H1 (cell line): ENCODE results near the gene FCAMR. TPM values are rescaled to one million over a fixed set of nuclear protein-coding genes. Genes with fewer than 3 reads are reported as not detected.

Experiments
- CTCF ChIA-PET: fragments of 300-600 bp; sonication (Branson Sonifier 250); formaldehyde crosslinking; loops from one replicate; lab custom pipeline; 2021; ENCODE audit not compliant: partially characterized antibody; lab: Charles Lee
- POLR2A ChIA-PET: fragments of 300-600 bp; sonication (Branson Sonifier 250); formaldehyde crosslinking; loops from one replicate; lab custom pipeline; 2021; ENCODE audit warnings: inconsistent platforms; ENCODE audit not compliant: partially characterized antibody; lab: Charles Lee
- DNase-seq, 2 experiments: peaks; one replicate each; pipeline versions ENCODE4 v3.0.0 to v3.0.0-alpha.2; 2010 to 2022; ENCODE audit warnings: low spot score in 2 of 2, low read depth in 1 of 2, mixed read lengths in 1 of 2
- FAIRE-seq: peaks from 2 replicates; lab custom pipeline; 2011; peaks lifted over from hg19 to GRCh38; lab: Jason Lieb, UNC
- H2AFZ ChIP-seq: 2 replicates; pipeline ENCODE4 v1.8.1; 2012; ENCODE audit warnings: low read length, inconsistent platforms
- H2AK5ac ChIP-seq: 2 replicates; pipeline ENCODE4 v1.6.1; 2013; ENCODE audit warnings: low read depth, low read length
- H2BK120ac ChIP-seq: replicated peaks from 2 replicates; pipeline ENCODE3; 2013; ENCODE audit warnings: low read depth, low read length, inconsistent platforms
- H2BK12ac ChIP-seq: 2 replicates; pipeline ENCODE4 v1.6.1; 2013; ENCODE audit warnings: low read depth, low read length
- H2BK15ac ChIP-seq: 2 replicates; pipeline ENCODE4 v1.6.1; 2013; ENCODE audit warnings: low read length
- H2BK20ac ChIP-seq: 2 replicates; pipeline ENCODE4 v1.6.1; 2013; ENCODE audit warnings: low read length
- H2BK5ac ChIP-seq: 2 replicates; pipeline ENCODE4 v1.6.1; 2013; ENCODE audit warnings: low read depth, low read length
- H3K14ac ChIP-seq: 2 replicates; pipeline ENCODE4 v1.6.1; 2013; ENCODE audit warnings: inconsistent platforms; ENCODE audit not compliant: insufficient read length
- H3K18ac ChIP-seq: 2 replicates; pipeline ENCODE4 v1.6.1; 2013; ENCODE audit warnings: low read length; ENCODE audit errors: extremely low read depth
- H3K23ac ChIP-seq: 2 replicates; pipeline ENCODE4 v1.6.1; 2013; ENCODE audit warnings: inconsistent platforms; ENCODE audit not compliant: insufficient read length
- H3K23me2 ChIP-seq: 2 replicates; pipeline ENCODE4 v1.6.1; 2013; ENCODE audit warnings: low read depth, low read length
- H3K27ac ChIP-seq: 2 replicates; pipeline ENCODE4 v1.6.1; 2011; ENCODE audit warnings: low read depth, low read length, inconsistent platforms
- H3K27me3 ChIP-seq, 4 experiments: replicated peaks in 1 of 4; 1 replicate in 1 of 4; 2 replicates in 3 of 4; pipeline versions ENCODE4 v1.6.1 to v1.8.1; 2011 to 2013; ENCODE audit warnings: low read length in 3 of 4, mild to moderate bottlenecking in 3 of 4, inconsistent platforms in 2 of 4, mixed read lengths in 2 of 4, moderate library complexity in 1 of 4; ENCODE audit not compliant: control insufficient read depth in 3 of 4, insufficient read depth in 3 of 4; ENCODE audit errors: extremely low read depth in 1 of 4
- H3K36me3 ChIP-seq, 4 experiments: 2 replicates each; pipeline versions ENCODE4 v1.6.1 to v1.8.1; 2011 to 2013; ENCODE audit warnings: mild to moderate bottlenecking in 4 of 4, low read length in 3 of 4, moderate library complexity in 2 of 4, control low read depth in 1 of 4, inconsistent platforms in 1 of 4; ENCODE audit not compliant: insufficient read depth in 4 of 4, control insufficient read depth in 2 of 4
- H3K4ac ChIP-seq: replicated peaks from 2 replicates; pipeline ENCODE3; 2013; ENCODE audit warnings: low read length, low read depth, mixed read lengths, inconsistent platforms; ENCODE audit not compliant: insufficient read length
- H3K4me1 ChIP-seq, 4 experiments: replicated peaks in 1 of 4; 1 replicate in 1 of 4; 2 replicates in 3 of 4; pipeline versions ENCODE4 v1.6.1 to v1.8.1; 2011 to 2013; ENCODE audit warnings: low read length in 3 of 4, inconsistent platforms in 2 of 4, mixed read lengths in 1 of 4; ENCODE audit not compliant: insufficient read depth in 4 of 4, control insufficient read depth in 3 of 4
- H3K4me2 ChIP-seq, 2 experiments: 2 replicates each; pipeline versions ENCODE4 v1.6.1 to v1.8.1; 2011 to 2013; ENCODE audit warnings: low read depth in 2 of 2, low read length in 2 of 2, control low read depth in 1 of 2, inconsistent platforms in 1 of 2, mild to moderate bottlenecking in 1 of 2; ENCODE audit not compliant: insufficient read depth in 1 of 2
- H3K4me3 ChIP-seq, 4 experiments: fragments of 200-600, 300-600 bp in 1 of 4; sonication (generic), shearing (Covaris generic), sonication (Bioruptor Twin) in 1 of 4; 2 replicates each; pipeline versions ENCODE4 v1.5.1 to v1.8.1; 2011 to 2016; ENCODE audit warnings: low read length in 4 of 4, low read depth in 3 of 4, control low read depth in 2 of 4, inconsistent platforms in 2 of 4, mild to moderate bottlenecking in 2 of 4, mixed read lengths in 1 of 4, moderate library complexity in 1 of 4; ENCODE audit not compliant: insufficient read depth in 2 of 4; ENCODE audit errors: extremely low read depth in 1 of 4
- H3K56ac ChIP-seq: replicated peaks from 2 replicates; pipeline ENCODE3; 2013; ENCODE audit warnings: low read depth, mild to moderate bottlenecking, mixed read lengths, low read length, inconsistent platforms; ENCODE audit not compliant: insufficient read length
- H3K79me1 ChIP-seq: 2 replicates; pipeline ENCODE4 v1.6.1; 2013; ENCODE audit warnings: low read depth, low read length, control low read depth
- H3K79me2 ChIP-seq, 2 experiments: 2 replicates each; pipeline versions ENCODE4 v1.6.1 to v1.8.1; 2012 to 2013; ENCODE audit warnings: low read length in 2 of 2, mild to moderate bottlenecking in 2 of 2, inconsistent platforms in 1 of 2; ENCODE audit not compliant: insufficient read depth in 2 of 2, control insufficient read depth in 1 of 2
- H3K9ac ChIP-seq, 4 experiments: replicated peaks in 1 of 4; 1 replicate in 1 of 4; 2 replicates in 3 of 4; pipeline versions ENCODE4 v1.6.1 to v1.8.1; 2011 to 2013; ENCODE audit warnings: low read depth in 3 of 4, low read length in 3 of 4, control low read depth in 2 of 4, mild to moderate bottlenecking in 2 of 4, moderate library complexity in 2 of 4, inconsistent platforms in 1 of 4; ENCODE audit errors: extremely low read depth in 1 of 4
- H3K9me3 ChIP-seq, 2 experiments: 2 replicates each; pipeline versions ENCODE4 v1.6.1 to v1.8.1; 2012 to 2013; ENCODE audit warnings: mild to moderate bottlenecking in 2 of 2, moderate library complexity in 2 of 2, control low read depth in 1 of 2, inconsistent platforms in 1 of 2, low read depth in 1 of 2, low read length in 1 of 2, mixed read lengths in 1 of 2; ENCODE audit not compliant: insufficient read depth in 2 of 2
- H4K20me1 ChIP-seq, 2 experiments: replicated peaks in 1 of 2; 2 replicates each; pipeline versions ENCODE3 to v1.8.1; 2011 to 2013; ENCODE audit warnings: inconsistent platforms in 2 of 2, low read length in 2 of 2, mild to moderate bottlenecking in 1 of 2; ENCODE audit not compliant: insufficient read depth in 2 of 2, control insufficient read depth in 1 of 2
- H4K5ac ChIP-seq: 2 replicates; pipeline ENCODE4 v1.6.1; 2013; ENCODE audit warnings: low read length, low read depth, mixed read lengths, inconsistent platforms; ENCODE audit not compliant: insufficient read length
- H4K8ac ChIP-seq: 2 replicates; pipeline ENCODE4 v1.8.0; 2013; ENCODE audit warnings: mild to moderate bottlenecking, moderate library complexity, low read length, inconsistent platforms; ENCODE audit not compliant: insufficient read depth; ENCODE audit errors: extremely low read depth
- H4K91ac ChIP-seq: replicated peaks from 2 replicates; pipeline ENCODE3; 2013; ENCODE audit warnings: low read length, mixed read lengths, inconsistent platforms; ENCODE audit not compliant: insufficient read length
- BRCA1 ChIP-seq: IDR thresholded peaks from 2 replicates; pipeline ENCODE4 v1.6.1; 2012; ENCODE audit warnings: low read depth, low read length, improper control_type of control experiment
- CBX5 ChIP-seq: fragments of 300-800, 300-1000 bp; sonication (generic); IDR thresholded peaks from 2 replicates; pipeline ENCODE4 v1.7.1; 2016; ENCODE audit warnings: antibody characterized with exemption, low read length, low read depth
- CBX8 ChIP-seq: fragments of 300-800, 300-1000 bp; sonication (generic); IDR thresholded peaks from 2 replicates; pipeline ENCODE4 v1.7.1; 2016; ENCODE audit warnings: low read depth, low read length, borderline replicate concordance
- CTBP2 ChIP-seq: IDR thresholded peaks from 2 replicates; pipeline ENCODE4 v1.7.0; 2011; ENCODE audit warnings: borderline replicate concordance, mild to moderate bottlenecking, moderate library complexity, mixed read lengths, low read length; ENCODE audit not compliant: insufficient read depth, insufficient read length
- EGR1 ChIP-seq: IDR thresholded peaks from 2 replicates; pipeline ENCODE4 v1.6.1; 2011; ENCODE audit warnings: low read depth, low read length, borderline replicate concordance
- HDAC6 ChIP-seq: IDR thresholded peaks from one replicate; pipeline ENCODE4 v1.7.1; 2012; ENCODE audit warnings: low read depth, mild to moderate bottlenecking, inconsistent platforms, low read length, moderate library complexity
- PHF8 ChIP-seq: fragments of 200-600 bp; sonication (generic); conservative IDR thresholded peaks from 2 replicates; pipeline ENCODE4 v1.7.1; 2012; ENCODE audit warnings: low read depth, mild to moderate bottlenecking, inconsistent platforms, low read length, moderate library complexity
- POU5F1 ChIP-seq: IDR thresholded peaks from 2 replicates; pipeline ENCODE4 v1.6.1; 2011; ENCODE audit warnings: low read depth, mild to moderate bottlenecking, low read length, moderate library complexity
- SIN3A ChIP-seq, 2 experiments: IDR thresholded peaks in 1 of 2; conservative IDR thresholded peaks in 1 of 2; 2 replicates each; pipeline ENCODE4 v1.6.1; 2011 to 2012; ENCODE audit warnings: low read length in 2 of 2, improper control_type of control experiment in 1 of 2, low read depth in 1 of 2, mild to moderate bottlenecking in 1 of 2
- SP4 ChIP-seq: IDR thresholded peaks from 2 replicates; pipeline ENCODE4 v1.6.1; 2012; ENCODE audit warnings: low read length, inconsistent platforms
- TBP ChIP-seq: IDR thresholded peaks from 2 replicates; pipeline ENCODE4 v1.6.1; 2011; ENCODE audit warnings: low read depth, low read length, improper control_type of control experiment
- YY1 ChIP-seq: IDR thresholded peaks from 2 replicates; pipeline ENCODE4 v1.6.1; 2011; ENCODE audit warnings: low read depth, mild to moderate bottlenecking, low read length
- ZNF274 ChIP-seq: IDR thresholded peaks from 2 replicates; pipeline ENCODE4 v1.7.0; 2012; ENCODE audit warnings: low read length, borderline replicate concordance; ENCODE audit errors: extremely low read depth
- WGBS, 2 experiments: shearing (Covaris generic) in 1 of 2; methylation state at CpG; one replicate each; pipeline versions ENCODE4 v1.1.6 to v1.1.7; 2013 to 2015; ENCODE audit warnings: low lambda C conversion rate in 2 of 2, mixed read lengths in 2 of 2, inconsistent platforms in 1 of 2, low coverage in 1 of 2, missing lambda C conversion rate in 1 of 2; ENCODE audit not compliant: insufficient replicate concordance in 2 of 2, insufficient coverage in 1 of 2, insufficient read length in 1 of 2; ENCODE audit errors: extremely low coverage in 1 of 2, missing lambda C conversion rate in 1 of 2; 5-methylcytosine and 5-hydroxymethylcytosine counted together
- polyA plus RNA-seq, 7 experiments: library from polyadenylated mRNA; depleted of rRNA in 3 of 7; stranded (reverse) in 5 of 7; unstranded in 2 of 7; fragments of >200 nt in 5 of 7; fragments of 200-250 nt in 2 of 7; gene quantifications; 1 replicate in 5 of 7; 2 replicates in 1 of 7; 4 replicates in 1 of 7; pipeline versions ENCODE4 v1.2.1 to v1.2.3, GENCODE V29; 2011 to 2013; ENCODE audit warnings: missing spikeins in 2 of 7, mixed read lengths in 2 of 7
- total RNA-seq: library from RNA; stranded (reverse); fragmentation: NEBNext Ultra II Directional; extraction: Animal tissue kit (Norgen Biotek cat#: 25700); gene quantifications from 2 replicates; pipeline ENCODE4 v1.2.1, GENCODE V29; 2021
- TF ChIP-seq, protein P1 (sequence below): IDR thresholded peaks from 2 replicates; pipeline ENCODE4 v1.6.1; 2011; ENCODE audit warnings: low read length, improper control_type of control experiment

FCAMR gene
- total and polyA plus RNA-seq, 2 of the 8 experiments (the other 6 are each of a cell fraction or from before 2014, with no cell fraction given), result not detected

DNA sequence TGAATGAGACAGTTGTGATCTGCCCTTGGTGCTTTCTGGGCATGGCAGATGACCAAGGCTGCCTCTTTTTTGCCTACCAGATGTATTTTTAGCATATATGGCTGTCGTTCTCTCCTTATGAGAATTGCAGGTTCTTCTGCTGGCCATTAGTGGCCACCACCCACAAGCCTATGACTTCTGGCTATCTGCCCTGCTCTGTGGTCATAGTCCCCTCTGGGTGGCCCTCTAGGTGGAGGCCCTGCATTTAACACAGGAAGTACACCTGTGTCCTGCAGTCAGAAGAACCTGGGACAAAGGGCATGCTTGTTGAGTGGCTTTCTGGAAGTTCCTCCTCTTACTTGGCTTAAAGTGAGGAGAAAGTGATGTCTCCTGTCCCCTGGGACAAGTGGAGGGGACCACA, 6.5 kb downstream of the FCAMR start:
- WGBS, 2 experiments, result 81% methylated on average over 1 of the region's 1 CpG; no CpG with 5 or more reads in 1 of the 2 experiments
- H3K4ac ChIP-seq, result no peak overlapping the region
- CTCF ChIA-PET, result interaction anchor here (0.9 to 1.7 kb wide), 5 partner anchors 9 to 23 kb away, joined by 3 to 5 read pairs (median 3); no protein-coding TSS in a partner anchor
- TF ChIP-seq EGR1 (no peak), ZNF274 (no peak), POU5F1 (no peak), CBX5 (no peak), BRCA1 (no peak), HDAC6 (no peak), SIN3A (conservative IDR thresholded peaks at IDR 0.05 in 1 of 2, IDR thresholded peaks at IDR 0.05 in 1 of 2; ENCODE audit: low read depth in 1 of 2, low read length in 2 of 2) (no peak), CTBP2 (no peak), SP4 (no peak), TBP (no peak), PHF8 (no peak), CBX8 (no peak), YY1 (no peak)
- TF ChIP-seq, protein P1, sequence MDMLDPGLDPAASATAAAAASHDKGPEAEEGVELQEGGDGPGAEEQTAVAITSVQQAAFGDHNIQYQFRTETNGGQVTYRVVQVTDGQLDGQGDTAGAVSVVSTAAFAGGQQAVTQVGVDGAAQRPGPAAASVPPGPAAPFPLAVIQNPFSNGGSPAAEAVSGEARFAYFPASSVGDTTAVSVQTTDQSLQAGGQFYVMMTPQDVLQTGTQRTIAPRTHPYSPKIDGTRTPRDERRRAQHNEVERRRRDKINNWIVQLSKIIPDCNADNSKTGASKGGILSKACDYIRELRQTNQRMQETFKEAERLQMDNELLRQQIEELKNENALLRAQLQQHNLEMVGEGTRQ, result no peak

More for the DNA sequence above, 6.5 kb downstream of the FCAMR start:
- Histone ChIP-seq H4K91ac (no peak overlapping the region), H3K23ac (no peak overlapping the region), H4K5ac (no peak overlapping the region), H3K23me2 (no peaks in the 10 kb centered on the region), H4K20me1 (no peaks in the 10 kb centered on the region), H3K36me3 (no peaks in the 10 kb centered on the region), H3K4me2 (no peak overlapping the region), H3K9ac (no peak overlapping the region), H3K4me3 (no peak overlapping the region), H4K8ac (no peak overlapping the region), H3K9me3 (no peaks in the 10 kb centered on the region), H2BK15ac (no peak overlapping the region), H3K27ac (no peak overlapping the region), H2AFZ (no peak overlapping the region), H2BK120ac (no peak overlapping the region), H2BK12ac (no peak overlapping the region), H3K18ac (no peak overlapping the region), H3K79me1 (no peaks in the 10 kb centered on the region), H3K27me3 (no peaks in the 10 kb centered on the region), H3K14ac (no peak overlapping the region), H3K79me2 (no peaks in the 10 kb centered on the region), H3K56ac (no peak overlapping the region), H3K4me1 (no peaks in the 10 kb centered on the region), H2BK20ac (no peak overlapping the region), H2AK5ac (no peak overlapping the region), H2BK5ac (no peak overlapping the region)
- DNase-seq, result no peak
- FAIRE-seq, result no peak
- POLR2A ChIA-PET, result no interaction called here
